ENCODE results near the gene CECR2. TPM values are rescaled to one million over a fixed set of nuclear protein-coding genes. Genes with fewer than 3 reads are reported as not detected.

Gene CECR2
- total RNA-seq, 1 experiment from 2014 or later, result 154 TPM

- Mint-ChIP-seq H3K4me1 (peaks cover 13 to 14% of the 10 kb centered on the region in 2 experiments), H3K27ac (peak overlapping the region; percentile 76 to 86 (median 82); a peak in 6 of 7 replicates), H3K4me3 (no peak overlapping the region), H3K27me3 (ENCODE audit: low read depth) (no peaks in the 10 kb centered on the region; the same call in 1 of the 2 replicates), H3K36me3 (ENCODE audit: insufficient read depth in 1 of 3, low read depth in 3 of 3) (peaks cover 44 to 85% (median 65%) of the 10 kb centered on the region in 3 experiments; a peak in 6 of 7 replicates), H3K9me3 (no peaks in the 10 kb centered on the region)
- no peak for DNase-seq
- Histone ChIP-seq H2AFZ (ENCODE audit: low read length) (no peak overlapping the region), H3K18ac (ENCODE audit: insufficient read length, low read depth, low read length) (no peak overlapping the region), H3K4ac (ENCODE audit: low read depth, low read length) (no peak overlapping the region), H3K79me1 (ENCODE audit: insufficient read depth, low read depth, low read length, poor library complexity, severe bottlenecking) (no peaks in the 10 kb centered on the region), H3K56ac (ENCODE audit: insufficient read length, low read depth, low read length) (no peak overlapping the region), H3K27ac (ENCODE audit: insufficient read length, low read depth, low read length) (no peak overlapping the region), H3T11ph (ENCODE audit: low read length) (no peak overlapping the region), H2BK12ac (ENCODE audit: insufficient read length, low read depth, low read length) (no peak overlapping the region), H3K27me3 (ENCODE audit: insufficient read depth, low read length) (no peaks in the 10 kb centered on the region), H3K9me3 (ENCODE audit: control insufficient read depth, low read depth, low read length) (no peaks in the 10 kb centered on the region), H4K5ac (ENCODE audit: insufficient read length, low read depth, low read length) (no peak overlapping the region), H3K79me2 (ENCODE audit: insufficient read depth, low read length) (no peaks in the 10 kb centered on the region), H4K91ac (ENCODE audit: insufficient read length, low read depth, low read length) (no peak overlapping the region), H3K14ac (ENCODE audit: insufficient read depth, low read length) (no peak overlapping the region), H2BK5ac (ENCODE audit: insufficient read length, low read length) (no peak overlapping the region), H2BK120ac (ENCODE audit: low read depth, low read length, poor library complexity, severe bottlenecking) (no peak overlapping the region), H3K4me2 (ENCODE audit: insufficient read depth, insufficient read length, low read length) (no peak overlapping the region), H3K23ac (ENCODE audit: insufficient read length, low read depth, low read length) (no peak overlapping the region), H3K9ac (ENCODE audit: extremely low read depth, insufficient read length, low read length) (no peak overlapping the region), H2AK5ac (ENCODE audit: insufficient read length, low read length) (no peak overlapping the region), H4K8ac (replicated peaks; ENCODE audit: insufficient read length, low read depth, low read length) (no peak overlapping the region), H3K4me1 (ENCODE audit: insufficient read depth, low read length) (peaks cover 3% of the 10 kb centered on the region), H3K23me2 (ENCODE audit: insufficient read length, low read depth, low read length, poor library complexity, severe bottlenecking) (no peaks in the 10 kb centered on the region), H2BK15ac (ENCODE audit: low read depth, low read length) (no peak overlapping the region), H2BK20ac (ENCODE audit: low read depth, low read length, poor library complexity, severe bottlenecking) (no peak overlapping the region), H4K20me1 (ENCODE audit: control insufficient read depth, insufficient read depth, insufficient read length) (no peaks in the 10 kb centered on the region)
- no CpG with 5 or more reads among the region's 2 CpGs for WGBS (ENCODE audit: extremely low coverage, insufficient read length, low lambda C conversion rate)
- no peak for TF ChIP-seq CTCF (conservative IDR thresholded peaks at IDR 0.05)
Measured at GRCh38 chr22:17537155-17537554, 167.9 kb downstream of the CECR2 start.
